SK-N-SH (cell line): ENCODE measurements around the gene SOX11. TPM values are rescaled to one million over a fixed set of nuclear protein-coding genes. Genes with fewer than 3 reads are reported as not detected.

Experiments used
- CTCF ChIA-PET: fragments of 300-600, 350-600 bp; formaldehyde crosslinking; extraction: SDS; loops from one replicate; lab custom pipeline; 2021; lab: Yijun Ruan, JAX
- POLR2A ChIA-PET: fragments of 350-600 bp; sonication (Branson Sonifier 250); formaldehyde crosslinking; extraction: SDS; loops from one replicate; lab custom pipeline; 2020; ENCODE audit warnings: antibody characterized with exemption, inconsistent platforms; lab: Yijun Ruan, JAX
- DNase-seq: peaks from one replicate; pipeline ENCODE4 v3.0.0; 2012
- H2AFZ ChIP-seq: fragments of 200-600 bp; sonication (generic); 2 replicates; pipeline ENCODE4 v1.8.1; 2016; ENCODE audit warnings: antibody characterized with exemption, mild to moderate bottlenecking, low read depth
- H3F3A ChIP-seq: fragments of 200-600 bp; sonication (generic); replicated peaks from 2 replicates; pipeline ENCODE3; 2016; ENCODE audit warnings: antibody characterized with exemption, mild to moderate bottlenecking; ENCODE audit not compliant: insufficient read depth
- H3K27ac ChIP-seq, 2 experiments: fragments of 200-500 bp in 1 of 2; fragments of 200-600 bp in 1 of 2; sonication (Bioruptor generic) in 1 of 2; sonication (generic), shearing (Covaris generic) in 1 of 2; 2 replicates each; pipeline versions ENCODE4 v1.5.1 to v1.6.1; 2014 to 2016; ENCODE audit warnings: low read depth in 2 of 2, inconsistent platforms in 1 of 2, low read length in 1 of 2, mild to moderate bottlenecking in 1 of 2, mixed read lengths in 1 of 2
- H3K27me3 ChIP-seq: fragments of 200-600 bp; sonication (generic), shearing (Covaris generic); 2 replicates; pipeline ENCODE4 v1.6.1; 2016; ENCODE audit warnings: mixed run types; ENCODE audit not compliant: insufficient read depth
- H3K36me3 ChIP-seq, 2 experiments: fragments of 200-500 bp in 1 of 2; fragments of 200-600 bp in 1 of 2; sonication (Bioruptor generic) in 1 of 2; sonication (generic) in 1 of 2; replicated peaks in 1 of 2; 2 replicates each; pipeline versions ENCODE3 to v1.5.1; 2014 to 2016; ENCODE audit warnings: low read length in 1 of 2, mild to moderate bottlenecking in 1 of 2; ENCODE audit not compliant: insufficient read depth in 2 of 2, control insufficient read depth in 1 of 2
- H3K4me1 ChIP-seq, 2 experiments: fragments of 200-500 bp in 1 of 2; fragments of 200-600 bp in 1 of 2; sonication (Bioruptor generic) in 1 of 2; sonication (generic), shearing (Covaris generic) in 1 of 2; 2 replicates each; pipeline versions ENCODE4 v1.5.1 to v1.6.1; 2014 to 2016; ENCODE audit warnings: low read depth in 1 of 2, low read length in 1 of 2, mixed run types in 1 of 2; ENCODE audit not compliant: insufficient read depth in 2 of 2, control insufficient read depth in 1 of 2
- H3K4me2 ChIP-seq: fragments of 200-600 bp; sonication (generic), shearing (Covaris generic); 2 replicates; pipeline ENCODE4 v1.6.1; 2017; ENCODE audit warnings: mixed run types
- H3K4me3 ChIP-seq, 2 experiments: fragments of 200-500 bp in 1 of 2; fragments of 200-600 bp in 1 of 2; sonication (Bioruptor generic) in 1 of 2; sonication (generic), shearing (Covaris generic) in 1 of 2; 2 replicates each; pipeline versions ENCODE4 v1.5.1 to v1.8.1; 2014 to 2016; ENCODE audit warnings: low read depth in 2 of 2, inconsistent platforms in 1 of 2, low read length in 1 of 2, mild to moderate bottlenecking in 1 of 2, mixed read lengths in 1 of 2, moderate library complexity in 1 of 2
- H3K79me2 ChIP-seq: fragments of 200-600 bp; sonication (generic); 2 replicates; pipeline ENCODE4 v1.8.1; 2017; ENCODE audit warnings: mild to moderate bottlenecking; ENCODE audit not compliant: insufficient read depth
- H3K9ac ChIP-seq: fragments of 200-600 bp; sonication (generic); 2 replicates; pipeline ENCODE4 v1.6.1; 2017; ENCODE audit warnings: mixed run types
- H3K9me2 ChIP-seq: fragments of 200-600 bp; sonication (generic); 2 replicates; pipeline ENCODE4 v1.6.1; 2017; ENCODE audit warnings: mixed run types
- H3K9me3 ChIP-seq: fragments of 200-600 bp; sonication (generic); 2 replicates; pipeline ENCODE4 v1.6.1; 2017; ENCODE audit warnings: mixed run types, mild to moderate bottlenecking, moderate library complexity
- H4K20me1 ChIP-seq: fragments of 200-600 bp; sonication (generic); 2 replicates; pipeline ENCODE4 v1.6.1; 2017; ENCODE audit warnings: mild to moderate bottlenecking, mixed run types; ENCODE audit not compliant: insufficient read depth
- CHD2 ChIP-seq: fragments of 150-350 bp; IDR thresholded peaks from 2 replicates; pipeline ENCODE4 v1.6.1; 2018; ENCODE audit warnings: low read length; ENCODE audit not compliant: partially characterized antibody
- ELF1 ChIP-seq: IDR thresholded peaks from 2 replicates; pipeline ENCODE4 v1.4.0; 2012
- FOXM1 ChIP-seq: IDR thresholded peaks from 2 replicates; pipeline ENCODE4 v1.4.0; 2012; ENCODE audit warnings: low read depth, mild to moderate bottlenecking
- GABPA ChIP-seq: IDR thresholded peaks from 2 replicates; pipeline ENCODE4 v1.4.0; 2012; ENCODE audit warnings: low read depth, mild to moderate bottlenecking
- GATA2 ChIP-seq: sonication (generic); formaldehyde crosslinking; IDR thresholded peaks from 2 replicates; pipeline ENCODE4 v1.5.0; 2020; ENCODE audit warnings: mild to moderate bottlenecking, missing genetic modification reagents
- JUND ChIP-seq: IDR thresholded peaks from 2 replicates; pipeline ENCODE4 v1.4.0; 2012
- MEF2A ChIP-seq: IDR thresholded peaks from 2 replicates; pipeline ENCODE4 v1.4.0; 2012; ENCODE audit warnings: low read depth, borderline replicate concordance
- NFIC ChIP-seq: IDR thresholded peaks from 2 replicates; pipeline ENCODE4 v1.4.0; 2012; ENCODE audit warnings: borderline replicate concordance
- RAD21 ChIP-seq: IDR thresholded peaks from 2 replicates; pipeline ENCODE4 v1.6.1; 2012; ENCODE audit warnings: mild to moderate bottlenecking, low read length
- REST ChIP-seq: IDR thresholded peaks from 2 replicates; pipeline ENCODE4 v1.6.1; 2012; ENCODE audit warnings: mild to moderate bottlenecking, low read depth, low read length, moderate library complexity
- RXRA ChIP-seq: IDR thresholded peaks from 2 replicates; pipeline ENCODE4 v1.4.0; 2012; ENCODE audit warnings: low read depth, mild to moderate bottlenecking, borderline replicate concordance
- SIN3A ChIP-seq: IDR thresholded peaks from 2 replicates; pipeline ENCODE4 v1.6.1; 2012; ENCODE audit warnings: low read depth, mild to moderate bottlenecking, low read length, moderate library complexity, borderline replicate concordance
- TCF12 ChIP-seq: IDR thresholded peaks from 2 replicates; pipeline ENCODE4 v1.4.0; 2012
- TEAD4 ChIP-seq: IDR thresholded peaks from 2 replicates; pipeline ENCODE4 v1.4.0; 2012; ENCODE audit warnings: mild to moderate bottlenecking, borderline replicate concordance; ENCODE audit not compliant: insufficient read depth
- WGBS: methylation state at CpG from one replicate; pipeline ENCODE4 v1.1.6; 2017; ENCODE audit warnings: low lambda C conversion rate; 5-methylcytosine and 5-hydroxymethylcytosine counted together
- polyA plus RNA-seq, 3 experiments: library from polyadenylated mRNA; depleted of rRNA; stranded (reverse); fragments of >200 nt; gene quantifications; 2 replicates each; pipeline ENCODE4 v1.2.3, GENCODE V29; 2012
- TF ChIP-seq, protein P1 (sequence below): IDR thresholded peaks from 2 replicates; pipeline ENCODE4; 2012
- TF ChIP-seq, protein P2 (sequence below): fragments of 200-600 bp; sonication (generic); IDR thresholded peaks from 2 replicates; pipeline ENCODE4 v1.6.1; 2017; ENCODE audit warnings: antibody characterized with exemption, mild to moderate bottlenecking, moderate library complexity
- TF ChIP-seq, protein P3 (sequence below): IDR thresholded peaks from 2 replicates; pipeline ENCODE4 v1.4.0; 2012; ENCODE audit warnings: low read depth
- TF ChIP-seq, protein P4 (sequence below): IDR thresholded peaks from 2 replicates; pipeline ENCODE4 v1.4.0; 2012; ENCODE audit warnings: low read depth, borderline replicate concordance

The SOX11 gene
- polyA plus RNA-seq, 1 of the 3 experiments (the other 2 are of a cell fraction): 3.4 TPM

DNA sequence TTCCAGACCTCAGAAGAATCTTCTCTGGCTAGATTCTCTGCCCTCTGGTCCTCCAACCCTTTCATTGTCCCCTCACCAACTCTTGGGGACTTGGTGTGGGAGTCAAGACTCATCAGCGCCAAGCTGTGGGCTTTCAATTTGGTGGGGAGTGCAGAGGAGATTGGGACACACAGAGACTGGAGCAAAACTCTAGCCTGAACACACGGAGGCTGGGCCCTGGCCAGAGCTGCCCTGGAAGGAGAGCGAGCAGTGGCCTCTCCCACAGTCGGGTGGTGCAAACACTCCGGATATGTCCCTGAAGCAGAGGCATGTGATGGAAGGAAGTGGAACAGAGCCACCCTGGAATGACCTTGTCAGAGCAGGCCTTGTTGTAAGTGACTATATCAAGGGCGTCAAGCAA is 8.7 kb upstream of the SOX11 start (continued):
- no peak for TF ChIP-seq FOXM1

- H3K4me3 ChIP-seq: no peak overlapping the region
- H3K27me3 ChIP-seq: no peaks in the 10 kb centered on the region
- TF ChIP-seq GATA2 (CRISPR knock-in tag): no peak
- TF ChIP-seq GABPA: no peak
- no peak for TF ChIP-seq CHD2
- no peak for TF ChIP-seq ELF1
- TF ChIP-seq, protein P1, sequence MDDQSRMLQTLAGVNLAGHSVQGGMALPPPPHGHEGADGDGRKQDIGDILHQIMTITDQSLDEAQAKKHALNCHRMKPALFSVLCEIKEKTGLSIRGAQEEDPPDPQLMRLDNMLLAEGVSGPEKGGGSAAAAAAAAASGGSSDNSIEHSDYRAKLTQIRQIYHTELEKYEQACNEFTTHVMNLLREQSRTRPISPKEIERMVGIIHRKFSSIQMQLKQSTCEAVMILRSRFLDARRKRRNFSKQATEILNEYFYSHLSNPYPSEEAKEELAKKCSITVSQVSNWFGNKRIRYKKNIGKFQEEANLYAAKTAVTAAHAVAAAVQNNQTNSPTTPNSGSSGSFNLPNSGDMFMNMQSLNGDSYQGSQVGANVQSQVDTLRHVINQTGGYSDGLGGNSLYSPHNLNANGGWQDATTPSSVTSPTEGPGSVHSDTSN: no peak
- TF ChIP-seq MEF2A: no peak
- no peak for TF ChIP-seq FOXM1
- TF ChIP-seq JUND: no peak
- TF ChIP-seq, protein P2, sequence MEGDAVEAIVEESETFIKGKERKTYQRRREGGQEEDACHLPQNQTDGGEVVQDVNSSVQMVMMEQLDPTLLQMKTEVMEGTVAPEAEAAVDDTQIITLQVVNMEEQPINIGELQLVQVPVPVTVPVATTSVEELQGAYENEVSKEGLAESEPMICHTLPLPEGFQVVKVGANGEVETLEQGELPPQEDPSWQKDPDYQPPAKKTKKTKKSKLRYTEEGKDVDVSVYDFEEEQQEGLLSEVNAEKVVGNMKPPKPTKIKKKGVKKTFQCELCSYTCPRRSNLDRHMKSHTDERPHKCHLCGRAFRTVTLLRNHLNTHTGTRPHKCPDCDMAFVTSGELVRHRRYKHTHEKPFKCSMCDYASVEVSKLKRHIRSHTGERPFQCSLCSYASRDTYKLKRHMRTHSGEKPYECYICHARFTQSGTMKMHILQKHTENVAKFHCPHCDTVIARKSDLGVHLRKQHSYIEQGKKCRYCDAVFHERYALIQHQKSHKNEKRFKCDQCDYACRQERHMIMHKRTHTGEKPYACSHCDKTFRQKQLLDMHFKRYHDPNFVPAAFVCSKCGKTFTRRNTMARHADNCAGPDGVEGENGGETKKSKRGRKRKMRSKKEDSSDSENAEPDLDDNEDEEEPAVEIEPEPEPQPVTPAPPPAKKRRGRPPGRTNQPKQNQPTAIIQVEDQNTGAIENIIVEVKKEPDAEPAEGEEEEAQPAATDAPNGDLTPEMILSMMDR: no peak
- no peak overlapping the region for H3K4me2 ChIP-seq
- no peak for DNase-seq
- H3K79me2 ChIP-seq: peaks cover 10% of the 10 kb centered on the region; the same call in 1 of the 2 replicates
- H3K9me3 ChIP-seq: no peaks in the 10 kb centered on the region
- H2AFZ ChIP-seq: no peak overlapping the region
- no peaks in the 10 kb centered on the region for H3K9me2 ChIP-seq
- CTCF ChIA-PET: interaction anchor here (0.6 kb wide), 1 partner anchor 230 kb away, joined by 3 read pairs; no protein-coding TSS in a partner anchor
- peaks cover 11% of the 10 kb centered on the region for H3F3A ChIP-seq
- peaks cover 0 to 5% of the 10 kb centered on the region in 2 experiments; a peak in 1 of 4 replicates for H3K4me1 ChIP-seq
- no peaks in the 10 kb centered on the region for H4K20me1 ChIP-seq
- no peak overlapping the region for H3K27ac ChIP-seq
- POLR2A ChIA-PET: no interaction called here
- H3K9ac ChIP-seq: no peak overlapping the region
- no peaks in the 10 kb centered on the region for H3K36me3 ChIP-seq
- WGBS: 69% methylated on average over 8 of the region's 9 CpGs
Observed at GRCh38 chr2:5685225-5685624, 7.0 kb upstream of the SOX11 start.

GRCh38 chr2:5686068-5686467 is 6.1 kb upstream of the SOX11 start:
- Histone ChIP-seq H2AFZ (no peak overlapping the region), H3K27me3 (no peaks in the 10 kb centered on the region), H3K9me3 (no peaks in the 10 kb centered on the region), H3K9me2 (no peaks in the 10 kb centered on the region), H4K20me1 (no peaks in the 10 kb centered on the region), H3F3A (peaks cover 12% of the 10 kb centered on the region), H3K27ac (no peak overlapping the region), H3K4me3 (no peak overlapping the region), H3K4me1 (peaks cover 0 to 6% of the 10 kb centered on the region in 2 experiments; a peak in 1 of 4 replicates), H3K36me3 (no peaks in the 10 kb centered on the region), H3K4me2 (no peak overlapping the region), H3K79me2 (peaks cover 12% of the 10 kb centered on the region; the same call in 1 of the 2 replicates), H3K9ac (no peak overlapping the region)
- POLR2A ChIA-PET: no interaction called here
- CTCF ChIA-PET: interaction anchor here (0.6 kb wide), 1 partner anchor 229 kb away, joined by 3 read pairs; no protein-coding TSS in a partner anchor
- DNase-seq: no peak
- WGBS: 65% methylated on average over 1 of the region's 1 CpG
- TF ChIP-seq, protein P3, sequence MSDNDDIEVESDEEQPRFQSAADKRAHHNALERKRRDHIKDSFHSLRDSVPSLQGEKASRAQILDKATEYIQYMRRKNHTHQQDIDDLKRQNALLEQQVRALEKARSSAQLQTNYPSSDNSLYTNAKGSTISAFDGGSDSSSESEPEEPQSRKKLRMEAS: no peak
- no peak for TF ChIP-seq SIN3A
- TF ChIP-seq NFIC: no peak
- TF ChIP-seq REST: no peak
- no peak for TF ChIP-seq MEF2A
- TF ChIP-seq, protein P4, sequence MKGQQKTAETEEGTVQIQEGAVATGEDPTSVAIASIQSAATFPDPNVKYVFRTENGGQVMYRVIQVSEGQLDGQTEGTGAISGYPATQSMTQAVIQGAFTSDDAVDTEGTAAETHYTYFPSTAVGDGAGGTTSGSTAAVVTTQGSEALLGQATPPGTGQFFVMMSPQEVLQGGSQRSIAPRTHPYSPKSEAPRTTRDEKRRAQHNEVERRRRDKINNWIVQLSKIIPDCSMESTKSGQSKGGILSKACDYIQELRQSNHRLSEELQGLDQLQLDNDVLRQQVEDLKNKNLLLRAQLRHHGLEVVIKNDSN: no peak
- TF ChIP-seq TCF12: no peak
- TF ChIP-seq, protein P1: no peak
- no peak for TF ChIP-seq RAD21
- no peak for TF ChIP-seq TEAD4
- no peak for TF ChIP-seq GABPA
- no peak for TF ChIP-seq RXRA
